ENCODE results near the gene SPA17.

The SPA17 gene

GRCh38 chr11:124717786-124718651, 44.3 kb downstream of the SPA17 start:
- peak; percentile 56 for DNase-seq (ENCODE audit: low read depth, low spot score)
- no peak overlapping the region for H3K4me3 ChIP-seq (ENCODE audit: low read length)

GRCh38 chr11:124718801-124719200, 45.1 kb downstream of the SPA17 start:
- no peak for DNase-seq (ENCODE audit: low read depth, low spot score)
- H3K4me3 ChIP-seq (ENCODE audit: low read length), result no peak overlapping the region

DNA sequence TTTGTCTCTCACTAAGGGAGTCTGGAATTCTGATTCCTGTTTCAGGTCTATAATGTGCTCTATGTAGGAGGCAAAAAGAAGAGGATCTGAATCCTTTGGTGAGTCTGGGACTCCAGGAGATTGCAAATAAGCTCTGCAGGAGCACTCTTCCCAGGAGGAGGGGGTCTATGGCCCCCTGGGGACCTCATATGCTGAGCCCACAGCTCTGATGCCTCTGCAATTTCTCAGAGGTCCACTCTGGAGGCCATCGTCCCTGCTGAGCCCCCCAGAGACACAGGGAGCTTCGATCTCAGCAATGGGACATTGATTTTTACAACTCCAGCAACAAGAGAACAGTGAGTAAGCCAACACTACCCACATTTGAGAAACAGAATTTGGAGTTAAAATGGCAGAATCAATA, 45.8 kb downstream of the SPA17 start:
- no peak overlapping the region for H3K4me3 ChIP-seq (ENCODE audit: low read length)
- DNase-seq (ENCODE audit: low read depth, low spot score), result no peak

GRCh38 chr11:124722176-124722575, 48.5 kb downstream of the SPA17 start:
- DNase-seq (ENCODE audit: low read depth, low spot score), result no peak
- no peak overlapping the region for H3K4me3 ChIP-seq (ENCODE audit: low read length)

- DNase-seq (ENCODE audit: low read depth, low spot score), result peak; percentile 29
- H3K4me3 ChIP-seq (ENCODE audit: low read length), result no peak overlapping the region
Measured at GRCh38 chr11:124724979-124725718, 51.4 kb downstream of the SPA17 start.

DNA sequence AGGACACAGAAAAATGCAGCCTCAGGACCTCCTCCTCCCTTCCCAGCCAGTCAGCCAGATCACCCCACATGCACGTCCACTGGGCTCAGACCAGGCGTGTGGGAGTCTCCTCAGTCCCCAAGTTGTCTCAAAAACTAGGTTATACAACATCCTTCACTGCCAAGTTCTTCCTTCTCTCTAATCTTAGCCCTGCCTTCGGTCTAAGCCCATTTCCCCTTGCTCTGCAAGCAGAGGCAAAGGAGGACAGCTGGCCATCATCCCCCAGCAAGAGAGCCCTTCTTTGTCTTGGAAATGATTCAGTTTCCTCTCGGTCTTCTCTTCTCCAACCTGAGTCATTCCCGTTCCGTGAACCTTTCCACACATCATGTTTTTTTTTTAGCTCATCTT, 52.0 kb downstream of the SPA17 start:
- no peak overlapping the region for H3K4me3 ChIP-seq (ENCODE audit: low read length)
- no peak for DNase-seq (ENCODE audit: low read depth, low spot score)

GRCh38 chr11:124727474-124727873, 53.8 kb downstream of the SPA17 start:
- H3K4me3 ChIP-seq (ENCODE audit: low read length), result no peak overlapping the region
- no peak for DNase-seq (ENCODE audit: low read depth, low spot score)

GRCh38 chr11:124728134-124728533, 54.4 kb downstream of the SPA17 start:
- no peak for DNase-seq (ENCODE audit: low read depth, low spot score)
- no peak overlapping the region for H3K4me3 ChIP-seq (ENCODE audit: low read length)

GRCh38 chr11:124729571-124729970, 55.9 kb downstream of the SPA17 start:
- DNase-seq (ENCODE audit: low read depth, low spot score), result no peak
- no peak overlapping the region for H3K4me3 ChIP-seq (ENCODE audit: low read length)

DNA sequence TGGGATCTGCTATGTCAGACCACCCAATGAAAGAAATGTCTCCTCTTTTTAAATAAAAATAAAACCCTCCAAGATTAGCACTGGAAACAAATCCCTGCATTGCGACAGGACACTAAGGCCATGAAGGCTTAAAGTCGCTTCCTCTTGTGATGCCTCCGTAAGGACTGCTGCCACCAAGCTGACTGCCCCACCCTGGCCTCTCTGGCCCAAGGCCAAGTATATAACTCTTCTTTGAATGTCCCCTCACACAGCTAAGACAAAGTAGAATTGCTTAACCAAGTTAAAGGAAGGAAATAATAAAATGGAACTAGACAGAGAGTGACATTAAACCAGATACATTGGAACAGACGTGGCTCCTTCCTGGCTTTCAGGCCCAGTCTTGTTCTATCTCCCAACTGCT, 58.5 kb downstream of the SPA17 start:
- DNase-seq (ENCODE audit: low read depth, low spot score), result no peak
- no peak overlapping the region for H3K4me3 ChIP-seq (ENCODE audit: low read length)

DNA sequence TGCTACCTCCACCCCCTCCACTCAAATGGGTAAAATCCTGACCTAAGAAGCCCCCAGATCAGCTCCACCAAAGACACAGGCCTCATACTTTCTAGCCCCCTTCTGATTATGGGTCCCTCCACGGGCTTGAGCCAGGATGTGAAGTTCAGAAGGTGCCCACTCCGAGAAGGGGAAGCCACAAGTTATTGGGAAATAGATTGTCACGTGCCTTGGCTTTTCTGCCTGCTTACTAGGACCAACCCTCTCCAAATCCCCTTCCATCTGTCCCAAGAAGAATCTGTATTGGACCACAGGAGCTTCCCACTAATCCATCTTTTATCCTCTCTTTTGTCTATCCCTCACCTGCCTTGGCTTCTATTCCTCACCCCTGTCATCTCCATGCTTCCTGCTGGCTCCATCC, 63.0 kb downstream of the SPA17 start:
- no peak for DNase-seq (ENCODE audit: low read depth, low spot score)

GRCh38 chr11:124737638-124738305, 64.1 kb downstream of the SPA17 start:
- H3K4me3 ChIP-seq (ENCODE audit: low read length), result no peak overlapping the region
- DNase-seq (ENCODE audit: low read depth, low spot score), result no peak

More for the DNA sequence above, 63.0 kb downstream of the SPA17 start:
- H3K4me3 ChIP-seq (ENCODE audit: low read length), result no peak overlapping the region

- peak overlapping the region; percentile 55 for H3K4me3 ChIP-seq (ENCODE audit: low read length)
- peak; percentile 27 for DNase-seq (ENCODE audit: low read depth, low spot score)
Measured at GRCh38 chr11:124738713-124739478, 65.2 kb downstream of the SPA17 start.

DNA sequence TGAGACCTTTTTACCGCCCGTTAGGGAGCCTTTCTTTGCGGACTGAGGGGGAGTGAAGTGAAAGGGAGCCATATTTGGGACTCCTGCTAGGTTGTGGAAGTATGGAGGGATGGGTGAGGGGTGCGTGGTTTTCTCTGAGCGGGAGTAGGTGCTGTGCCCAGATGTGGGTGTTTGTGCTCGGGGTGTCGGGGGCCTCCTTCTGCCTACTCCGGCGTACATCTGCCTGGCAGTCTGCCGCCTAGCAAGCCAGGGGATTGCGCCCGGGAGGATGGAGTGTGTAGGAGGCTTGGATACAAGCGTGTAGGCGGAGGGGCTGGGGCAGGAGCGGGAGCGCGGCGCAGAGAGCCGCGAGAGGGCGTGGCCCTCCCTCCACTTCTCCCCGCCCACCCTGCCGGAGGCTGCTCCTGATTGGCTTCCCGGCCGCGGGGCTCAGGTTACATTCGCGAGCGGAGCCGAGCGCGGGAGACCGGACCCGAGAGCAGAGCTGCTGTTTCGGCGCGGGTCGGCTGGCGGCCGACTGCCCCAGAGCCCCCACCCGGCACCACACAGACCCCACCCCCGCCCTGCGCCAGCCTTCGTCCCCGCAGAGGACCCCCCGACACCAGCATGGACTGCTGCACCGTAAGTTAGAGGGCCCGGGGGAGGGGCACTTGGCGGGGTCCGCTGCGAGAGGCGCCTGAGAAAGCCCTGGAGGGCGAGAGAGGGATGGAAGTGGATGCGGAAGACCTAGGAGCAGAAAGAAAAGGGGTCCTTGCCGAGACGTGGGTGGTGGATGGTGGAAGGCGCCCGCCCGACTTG, 66.0 kb downstream of the SPA17 start, which contains the start of gene NRGN:
Gene NRGN, plus strand, starts transcription at position 464 of the 798 bp plus-strand sequence. Its CDS starts 143 bp downstream, at position 607.
- H3K4me3 ChIP-seq (ENCODE audit: low read length), result peak within 1 kb of the TSS; percentile 55
- DNase-seq (ENCODE audit: low read depth, low spot score), result peak; percentile 70

DNA sequence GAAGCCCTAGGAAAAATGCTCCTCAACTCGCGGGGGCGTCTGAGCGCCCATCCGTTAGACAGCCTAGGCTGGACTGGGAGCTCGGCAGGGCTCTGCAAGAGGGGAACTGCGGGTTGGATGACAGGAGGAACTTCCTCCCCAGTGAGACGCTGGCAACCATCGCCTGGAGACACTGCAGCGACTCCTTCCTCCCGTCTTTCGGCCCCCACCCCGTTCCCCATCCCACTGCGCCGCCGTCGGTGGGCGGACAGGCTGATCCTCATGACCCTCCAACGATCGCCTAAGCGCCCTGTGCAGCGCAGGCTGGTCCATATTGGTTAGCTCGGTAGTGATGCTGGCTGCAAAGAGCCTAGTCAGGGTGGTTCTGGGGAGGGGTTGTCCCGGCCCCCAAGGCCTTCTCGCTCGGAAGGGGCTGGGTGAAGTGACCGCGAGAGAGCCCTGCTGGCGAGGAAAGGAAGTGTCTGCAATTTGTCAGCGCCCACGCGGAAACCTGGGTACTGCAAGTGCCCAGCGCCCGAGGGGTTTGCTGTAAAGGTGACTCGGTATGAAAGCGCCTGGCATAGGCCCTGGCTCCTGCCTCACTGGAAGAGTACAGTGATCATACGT, 66.7 kb downstream of the SPA17 start:
- H3K4me3 ChIP-seq (ENCODE audit: low read length), result peak overlapping the region; percentile 55
- no peak for DNase-seq (ENCODE audit: low read depth, low spot score)

DNA sequence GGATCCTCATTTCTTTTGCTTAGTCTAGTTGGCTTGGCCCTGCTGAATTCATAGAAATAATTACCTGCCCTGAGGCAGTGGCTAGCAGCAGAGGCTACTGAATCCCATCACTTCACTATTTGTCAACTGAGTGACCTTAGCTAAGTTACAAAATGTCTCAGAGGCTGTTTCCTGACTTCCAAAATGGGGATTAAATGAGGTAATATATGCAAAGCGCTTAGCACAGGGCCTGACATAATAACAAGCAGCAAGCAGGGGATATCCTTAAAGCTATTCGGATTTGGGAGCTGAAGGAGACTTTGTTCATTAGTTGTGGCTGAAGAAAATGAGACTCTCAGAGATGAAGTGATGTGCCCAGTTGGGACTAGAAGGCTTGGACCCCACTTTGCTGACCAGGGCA, 68.9 kb downstream of the SPA17 start:
- no peak overlapping the region for H3K4me3 ChIP-seq (ENCODE audit: low read length)
- no peak for DNase-seq (ENCODE audit: low read depth, low spot score)

GRCh38 chr11:124743050-124743449, 69.3 kb downstream of the SPA17 start:
- no peak overlapping the region for H3K4me3 ChIP-seq (ENCODE audit: low read length)
- no peak for DNase-seq (ENCODE audit: low read depth, low spot score)

DNA sequence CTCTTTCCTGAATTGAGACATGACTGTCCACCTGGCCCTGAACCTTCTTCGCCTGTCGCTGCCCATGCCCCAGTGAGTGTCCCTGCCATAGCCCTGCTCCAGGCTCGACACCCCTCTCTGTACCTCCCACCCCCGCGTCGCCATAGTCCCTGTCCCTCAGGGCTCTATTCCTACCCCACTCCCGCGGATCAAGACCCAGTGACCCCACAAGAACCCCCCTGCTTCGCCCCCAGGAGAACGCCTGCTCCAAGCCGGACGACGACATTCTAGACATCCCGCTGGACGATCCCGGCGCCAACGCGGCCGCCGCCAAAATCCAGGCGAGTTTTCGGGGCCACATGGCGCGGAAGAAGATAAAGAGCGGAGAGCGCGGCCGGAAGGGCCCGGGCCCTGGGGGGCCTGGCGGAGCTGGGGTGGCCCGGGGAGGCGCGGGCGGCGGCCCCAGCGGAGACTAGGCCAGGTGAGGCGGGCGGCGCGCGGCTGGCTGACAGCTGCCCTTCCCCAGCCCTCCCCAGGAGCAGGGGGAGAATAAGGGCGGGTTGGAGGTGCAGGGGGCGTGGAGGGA, 71.6 kb downstream of the SPA17 start:
- DNase-seq (ENCODE audit: low read depth, low spot score), result no peak
- no peak overlapping the region for H3K4me3 ChIP-seq (ENCODE audit: low read length)

All from Jurkat, Clone E6-1 (cell line).